HEK293 (cell line): Measurements from ENCODE around the gene TAAR6.

Experiments used
- CTCF ChIA-PET: fragments of 350-600 bp; formaldehyde crosslinking; extraction: SDS; loops from one replicate; lab custom pipeline; 2021; ENCODE audit warnings: antibody characterized with exemption; lab: Yijun Ruan, JAX
- POLR2A ChIA-PET: fragments of 300-600 bp; formaldehyde crosslinking; extraction: SDS; loops from one replicate; lab custom pipeline; 2020; ENCODE audit warnings: antibody characterized with exemption, inconsistent platforms; lab: Yijun Ruan, JAX
- H3K27ac ChIP-seq: fragments of 200-500 bp; sonication (Bioruptor generic); 2 replicates; pipeline ENCODE4 v1.5.1; 2014; ENCODE audit warnings: low read depth, low read length, control low read depth, inconsistent platforms; ENCODE audit errors: extremely low read depth
- H3K36me3 ChIP-seq, 2 experiments: fragments of 200-500 bp in 1 of 2; sonication (Bioruptor generic) in 1 of 2; 1 replicate in 1 of 2; 2 replicates in 1 of 2; pipeline ENCODE4 v1.5.1; 2014 to 2017; ENCODE audit warnings: inconsistent platforms in 2 of 2, low read length in 2 of 2; ENCODE audit not compliant: control insufficient read depth in 2 of 2, insufficient read depth in 1 of 2
- H3K4me1 ChIP-seq: fragments of 200-500 bp; sonication (Bioruptor generic); 2 replicates; pipeline ENCODE4 v1.5.1; 2014; ENCODE audit warnings: mild to moderate bottlenecking, low read length, inconsistent platforms; ENCODE audit not compliant: control insufficient read depth, insufficient read depth
- H3K4me3 ChIP-seq: 2 replicates; pipeline ENCODE4 v1.5.1; 2011; ENCODE audit warnings: low read depth, mild to moderate bottlenecking, control low read depth, low read length, moderate library complexity
- H3K9me3 ChIP-seq: fragments of 200-500 bp; sonication (Bioruptor generic); 2 replicates; pipeline ENCODE4 v1.5.1; 2014; ENCODE audit warnings: low read depth, low read length, inconsistent platforms; ENCODE audit not compliant: control insufficient read depth, insufficient read depth
- KLF1 ChIP-seq: fragments of 450-650 bp; formaldehyde crosslinking; IDR thresholded peaks from 2 replicates; pipeline ENCODE4 v1.5.1; 2016; ENCODE audit warnings: missing biosample characterization, missing genetic modification characterization
- KLF9 ChIP-seq: fragments of 450-650 bp; formaldehyde crosslinking; IDR thresholded peaks from 2 replicates; pipeline ENCODE4 v1.5.1; 2016; ENCODE audit warnings: missing biosample characterization, missing genetic modification characterization, low read depth
- SETDB1 ChIP-seq: IDR thresholded peaks from one replicate; pipeline ENCODE4 v1.6.1; 2017; ENCODE audit warnings: mild to moderate bottlenecking, low read length, moderate library complexity, mixed read lengths; ENCODE audit not compliant: insufficient read length
- SP7 ChIP-seq: fragments of 450-650 bp; formaldehyde crosslinking; IDR thresholded peaks from 2 replicates; pipeline ENCODE4 v1.5.1; 2016; ENCODE audit warnings: missing biosample characterization, missing genetic modification characterization
- ZNF140 ChIP-seq: fragments of 450-650 bp; formaldehyde crosslinking; IDR thresholded peaks from 2 replicates; pipeline ENCODE4 v1.5.1; 2016; ENCODE audit warnings: missing biosample characterization, missing genetic modification characterization
- ZNF146 ChIP-seq: fragments of 450-650 bp; formaldehyde crosslinking; IDR thresholded peaks from 2 replicates; pipeline ENCODE4 v1.5.1; 2016; ENCODE audit warnings: missing biosample characterization, missing genetic modification characterization
- ZNF155 ChIP-seq: fragments of 450-650 bp; formaldehyde crosslinking; IDR thresholded peaks from 2 replicates; pipeline ENCODE4 v1.5.1; 2016; ENCODE audit warnings: missing biosample characterization, missing genetic modification characterization
- ZNF248 ChIP-seq: fragments of 450-650 bp; formaldehyde crosslinking; IDR thresholded peaks from 2 replicates; pipeline ENCODE4 v1.5.1; 2017; ENCODE audit warnings: missing biosample characterization, missing genetic modification characterization
- ZNF274 ChIP-seq, 2 experiments: fragments of 200-500 bp in 1 of 2; fragments of 450-650 bp in 1 of 2; sonication (Bioruptor generic) in 1 of 2; formaldehyde crosslinking in 1 of 2; IDR thresholded peaks; 2 replicates each; pipeline versions ENCODE4 v1.5.1 to v1.6.1; 2014 to 2016; ENCODE audit warnings: borderline replicate concordance in 1 of 2, inconsistent platforms in 1 of 2, low read length in 1 of 2, missing biosample characterization in 1 of 2, missing genetic modification characterization in 1 of 2
- ZNF350 ChIP-seq: fragments of 450-650 bp; formaldehyde crosslinking; IDR thresholded peaks from 2 replicates; pipeline ENCODE4 v1.5.0; 2017; ENCODE audit warnings: missing biosample characterization, mild to moderate bottlenecking, missing genetic modification characterization
- ZNF510 ChIP-seq: fragments of 450-650 bp; formaldehyde crosslinking; IDR thresholded peaks from 2 replicates; pipeline ENCODE4 v1.5.1; 2018; ENCODE audit warnings: mild to moderate bottlenecking, missing genetic modification characterization, missing biosample characterization; ENCODE audit not compliant: insufficient replicate concordance
- ZNF548 ChIP-seq: fragments of 450-650 bp; formaldehyde crosslinking; IDR thresholded peaks from 2 replicates; pipeline ENCODE4 v1.5.1; 2016; ENCODE audit warnings: missing biosample characterization, missing genetic modification characterization
- ZNF560 ChIP-seq: fragments of 450-650 bp; formaldehyde crosslinking; IDR thresholded peaks from 2 replicates; pipeline ENCODE4 v1.5.1; 2017; ENCODE audit warnings: missing biosample characterization, missing genetic modification characterization, borderline replicate concordance
- ZNF623 ChIP-seq: fragments of 450-650 bp; formaldehyde crosslinking; IDR thresholded peaks from 2 replicates; pipeline ENCODE4 v1.5.1; 2016; ENCODE audit warnings: missing biosample characterization, missing genetic modification characterization
- ZNF768 ChIP-seq: fragments of 450-650 bp; formaldehyde crosslinking; IDR thresholded peaks from 2 replicates; pipeline ENCODE4 v1.5.1; 2018; ENCODE audit warnings: missing biosample characterization, mild to moderate bottlenecking, missing genetic modification characterization
- ZNF843 ChIP-seq: fragments of 450-650 bp; formaldehyde crosslinking; IDR thresholded peaks from 2 replicates; pipeline ENCODE4 v1.5.1; 2016; ENCODE audit warnings: missing biosample characterization, missing genetic modification characterization
- TF ChIP-seq, protein P1 (sequence below): fragments of 450-650 bp; formaldehyde crosslinking; optimal IDR thresholded peaks from 2 replicates; pipeline ENCODE3; 2016; ENCODE audit warnings: missing biosample characterization, mild to moderate bottlenecking, missing genetic modification characterization
- TF ChIP-seq, protein P2 (sequence below): fragments of 450-650 bp; formaldehyde crosslinking; IDR thresholded peaks from 2 replicates; pipeline ENCODE4 v1.5.1; 2016; ENCODE audit warnings: missing biosample characterization, missing genetic modification characterization, borderline replicate concordance
- TF ChIP-seq, protein P3 (sequence below): fragments of 450-650 bp; formaldehyde crosslinking; IDR thresholded peaks from 2 replicates; pipeline ENCODE4 v1.5.1; 2016; ENCODE audit warnings: missing biosample characterization, missing genetic modification characterization

The TAAR6 gene

DNA sequence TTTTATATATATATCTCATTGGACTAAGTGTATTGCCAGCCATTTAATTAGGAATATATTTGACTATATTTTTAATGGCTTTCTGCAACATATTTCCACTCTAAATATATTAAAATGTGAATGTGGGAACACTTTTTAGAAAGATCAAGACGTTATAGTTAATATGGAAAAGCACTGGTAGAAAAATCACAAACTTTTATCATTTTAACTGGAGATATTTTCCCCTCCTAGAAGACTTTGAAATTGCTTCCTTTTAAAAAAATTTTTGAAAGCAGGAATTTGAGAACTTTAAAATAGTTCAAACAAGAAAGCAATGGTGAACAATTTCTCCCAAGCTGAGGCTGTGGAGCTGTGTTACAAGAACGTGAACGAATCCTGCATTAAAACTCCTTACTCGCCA is 32.1 kb upstream of the TAAR6 start, which contains the start of gene TAAR9:
Gene TAAR9 (plus strand): TSS at position 301 of the 400 bp plus-strand sequence. CDS start 13 bp downstream, at position 314.
- ChIA-PET CTCF (interaction anchor here (0.8 to 1.2 kb wide), 2 partner anchors 8 to 132 kb away, joined by 5 to 8 read pairs; no protein-coding TSS in a partner anchor), POLR2A (interaction anchor here (1.5 kb wide), 1 partner anchor 25 kb away, joined by 4 read pairs; the partner anchor contains the start of gene STX7)
- H3K27ac ChIP-seq: no peak within 1 kb of the TSS
- no peak within 1 kb of the TSS for H3K4me3 ChIP-seq
- H3K36me3 ChIP-seq: no peaks in the 10 kb centered on the region
- TF ChIP-seq ZNF560 (tag by site-specific recombination) (no peak), ZNF274 (IDR thresholded peaks at IDR 0.05; ENCODE audit: low read length) (no peak), ZNF274 (tag by site-specific recombination; IDR thresholded peaks at IDR 0.05; ENCODE audit: borderline replicate concordance) (no peak), ZNF140 (tag by site-specific recombination) (no peak), KLF9 (tag by site-specific recombination) (no peak), ZNF548 (no peak), ZNF248 (tag by site-specific recombination) (no peak), ZNF510 (tag by site-specific recombination) (no peak), ZNF155 (tag by site-specific recombination) (no peak), KLF1 (no peak), ZNF843 (tag by site-specific recombination) (no peak), ZNF146 (tag by site-specific recombination) (no peak), ZNF350 (tag by site-specific recombination) (no peak)
- TF ChIP-seq, protein P1, sequence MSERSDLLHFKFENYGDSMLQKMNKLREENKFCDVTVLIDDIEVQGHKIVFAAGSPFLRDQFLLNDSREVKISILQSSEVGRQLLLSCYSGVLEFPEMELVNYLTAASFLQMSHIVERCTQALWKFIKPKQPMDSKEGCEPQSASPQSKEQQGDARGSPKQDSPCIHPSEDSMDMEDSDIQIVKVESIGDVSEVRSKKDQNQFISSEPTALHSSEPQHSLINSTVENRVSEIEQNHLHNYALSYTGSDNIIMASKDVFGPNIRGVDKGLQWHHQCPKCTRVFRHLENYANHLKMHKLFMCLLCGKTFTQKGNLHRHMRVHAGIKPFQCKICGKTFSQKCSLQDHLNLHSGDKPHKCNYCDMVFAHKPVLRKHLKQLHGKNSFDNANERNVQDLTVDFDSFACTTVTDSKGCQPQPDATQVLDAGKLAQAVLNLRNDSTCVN (tag by site-specific recombination): no peak
- TF ChIP-seq, protein P2, sequence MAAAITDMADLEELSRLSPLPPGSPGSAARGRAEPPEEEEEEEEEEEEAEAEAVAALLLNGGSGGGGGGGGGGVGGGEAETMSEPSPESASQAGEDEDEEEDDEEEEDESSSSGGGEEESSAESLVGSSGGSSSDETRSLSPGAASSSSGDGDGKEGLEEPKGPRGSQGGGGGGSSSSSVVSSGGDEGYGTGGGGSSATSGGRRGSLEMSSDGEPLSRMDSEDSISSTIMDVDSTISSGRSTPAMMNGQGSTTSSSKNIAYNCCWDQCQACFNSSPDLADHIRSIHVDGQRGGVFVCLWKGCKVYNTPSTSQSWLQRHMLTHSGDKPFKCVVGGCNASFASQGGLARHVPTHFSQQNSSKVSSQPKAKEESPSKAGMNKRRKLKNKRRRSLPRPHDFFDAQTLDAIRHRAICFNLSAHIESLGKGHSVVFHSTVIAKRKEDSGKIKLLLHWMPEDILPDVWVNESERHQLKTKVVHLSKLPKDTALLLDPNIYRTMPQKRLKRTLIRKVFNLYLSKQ (tag by site-specific recombination): no peak
- no peaks in the 10 kb centered on the region for H3K9me3 ChIP-seq
- no peaks in the 10 kb centered on the region for H3K4me1 ChIP-seq

DNA sequence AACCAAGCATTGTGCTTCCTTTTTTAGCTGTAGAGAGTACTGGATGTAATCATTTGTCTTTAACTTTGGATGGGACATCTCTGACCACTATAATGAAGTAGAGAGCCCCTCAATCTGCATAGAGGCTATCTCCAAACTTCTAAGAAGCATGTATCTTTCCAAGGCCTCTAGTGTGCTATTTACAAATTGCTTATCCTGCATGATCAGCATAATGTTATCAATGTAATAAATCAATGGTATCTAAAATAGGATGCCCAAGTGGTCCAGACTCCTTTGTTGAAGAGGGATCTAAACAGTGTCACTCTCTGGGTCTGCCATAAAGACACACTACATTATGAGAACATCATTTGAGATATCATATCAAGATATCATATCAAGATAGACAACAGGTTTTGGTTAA is 25.3 kb upstream of the TAAR6 start:
- ChIA-PET POLR2A (no interaction called here), CTCF (interaction anchor here (0.6 to 2.4 kb wide), 2 partner anchors 14 to 110 kb away, joined by 3 to 20 read pairs; no protein-coding TSS in a partner anchor)
- no peaks in the 10 kb centered on the region for H3K36me3 ChIP-seq
- H3K4me3 ChIP-seq: no peak overlapping the region
- no peak for TF ChIP-seq ZNF623
- H3K27ac ChIP-seq: no peak overlapping the region
- H3K9me3 ChIP-seq: no peaks in the 10 kb centered on the region
- H3K4me1 ChIP-seq: no peaks in the 10 kb centered on the region

DNA sequence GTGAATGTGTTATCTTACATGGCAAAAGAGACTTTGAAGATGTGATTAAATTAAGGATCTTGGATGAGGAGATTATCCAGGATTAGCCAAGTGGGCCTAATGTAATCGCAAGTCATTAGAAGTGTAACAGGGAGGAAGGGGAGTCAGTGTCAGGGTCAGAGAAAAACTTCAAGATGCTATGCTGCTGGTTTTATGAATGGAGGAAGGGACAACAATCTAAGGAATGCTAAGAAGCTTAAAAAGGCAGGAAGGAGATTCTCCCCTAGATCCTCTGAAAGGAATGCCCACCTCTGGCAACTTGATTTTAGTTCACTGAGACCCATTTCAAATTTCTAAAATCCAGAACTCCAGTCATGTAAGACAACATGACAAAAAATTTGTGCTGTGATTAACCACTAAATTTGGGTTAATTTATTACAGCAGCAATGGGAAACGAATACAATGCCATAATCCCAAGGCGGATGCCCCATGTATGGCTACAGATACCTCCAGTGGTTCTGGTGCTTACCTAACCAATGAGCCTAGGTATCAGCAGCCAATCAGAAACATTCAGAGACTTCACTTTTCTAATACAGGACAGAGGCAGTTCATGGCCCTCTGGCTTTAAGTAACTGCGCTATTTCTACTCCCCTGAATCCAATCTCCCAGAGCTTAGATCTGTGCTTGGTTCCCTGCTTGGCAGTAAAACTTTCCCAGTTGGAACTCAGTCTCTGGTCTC is 21.2 kb upstream of the TAAR6 start:
- Histone ChIP-seq H3K9me3 (no peaks in the 10 kb centered on the region), H3K4me1 (no peaks in the 10 kb centered on the region), H3K27ac (no peak overlapping the region), H3K4me3 (no peak overlapping the region), H3K36me3 (no peaks in the 10 kb centered on the region)
- ChIA-PET CTCF (interaction anchor here (0.6 kb wide), 1 partner anchor 726 kb away, joined by 4 read pairs; no protein-coding TSS in a partner anchor), POLR2A (no interaction called here)
- TF ChIP-seq SP7: no peak
- TF ChIP-seq SETDB1: no peak
- no peak for TF ChIP-seq ZNF560 (tag by site-specific recombination)
- TF ChIP-seq ZNF768 (tag by site-specific recombination): no peak
- TF ChIP-seq, protein P3, sequence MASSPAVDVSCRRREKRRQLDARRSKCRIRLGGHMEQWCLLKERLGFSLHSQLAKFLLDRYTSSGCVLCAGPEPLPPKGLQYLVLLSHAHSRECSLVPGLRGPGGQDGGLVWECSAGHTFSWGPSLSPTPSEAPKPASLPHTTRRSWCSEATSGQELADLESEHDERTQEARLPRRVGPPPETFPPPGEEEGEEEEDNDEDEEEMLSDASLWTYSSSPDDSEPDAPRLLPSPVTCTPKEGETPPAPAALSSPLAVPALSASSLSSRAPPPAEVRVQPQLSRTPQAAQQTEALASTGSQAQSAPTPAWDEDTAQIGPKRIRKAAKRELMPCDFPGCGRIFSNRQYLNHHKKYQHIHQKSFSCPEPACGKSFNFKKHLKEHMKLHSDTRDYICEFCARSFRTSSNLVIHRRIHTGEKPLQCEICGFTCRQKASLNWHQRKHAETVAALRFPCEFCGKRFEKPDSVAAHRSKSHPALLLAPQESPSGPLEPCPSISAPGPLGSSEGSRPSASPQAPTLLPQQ (tag by site-specific recombination): no peak
- no peak for TF ChIP-seq ZNF843 (tag by site-specific recombination)
